Transverse colon (tissue), 4 donors: ENCODE measurements around the gene PRKCG. TPM values are rescaled to one million over a fixed set of nuclear protein-coding genes. Genes with fewer than 3 reads are reported as not detected.
"Not testable (repeated sequence)": the region's sequence is repeated elsewhere in the genome, so short reads cannot be mapped to it uniquely, and the experiment has no call there.

Experiments
- DNase-seq: peaks from one replicate; pipeline ENCODE4 v3.0.0-alpha.2; 2019
- H3K27ac ChIP-seq, 4 donors: fragments of 200-600 bp; sonication (generic); 2 replicates each; pipeline ENCODE4 v1.5.1; 2016 to 2018; ENCODE audit warnings: inconsistent platforms in 4 of 4
- H3K27me3 ChIP-seq: fragments of 200-600 bp; sonication (generic); 2 replicates; pipeline ENCODE4 v1.5.1; 2017; ENCODE audit warnings: inconsistent platforms
- H3K36me3 ChIP-seq, 4 donors: fragments of 200-600 bp; sonication (generic); 2 replicates each; pipeline ENCODE4 v1.5.1; 2017 to 2019; ENCODE audit warnings: inconsistent platforms in 4 of 4
- H3K4me1 ChIP-seq, 4 donors: fragments of 200-600 bp; sonication (generic); 2 replicates each; pipeline ENCODE4 v1.5.1; 2017 to 2020; ENCODE audit warnings: inconsistent platforms in 4 of 4
- H3K4me3 ChIP-seq, 4 donors: fragments of 200-600 bp; sonication (generic); 1 replicate in 1 of 4; 2 replicates in 3 of 4; pipeline versions ENCODE4 v1.5.1 to v1.6.1; 2017 to 2019; ENCODE audit warnings: inconsistent platforms in 4 of 4
- H3K9me3 ChIP-seq, 2 donors: fragments of 200-600 bp; sonication (generic); 2 replicates each; pipeline ENCODE4 v1.5.1; 2017 to 2019; ENCODE audit warnings: inconsistent platforms in 2 of 2
- CTCF ChIP-seq, 5 experiments: fragments of 200-600 bp in 3 of 5; fragments of 450-650 bp in 2 of 5; sonication (generic) in 3 of 5; IDR thresholded peaks; 1 replicate in 2 of 5; 2 replicates in 3 of 5; pipeline ENCODE4 v1.5.1; 2016 to 2017; ENCODE audit warnings: antibody characterized with exemption in 5 of 5, inconsistent platforms in 3 of 5, mild to moderate bottlenecking in 2 of 5, moderate library complexity in 1 of 5
- EP300 ChIP-seq: sonication (generic); formaldehyde crosslinking; IDR thresholded peaks from one replicate; pipeline ENCODE4 v1.6.1; 2017; ENCODE audit warnings: antibody characterized with exemption, low read depth
- POLR2A ChIP-seq: fragments of 450-650 bp; IDR thresholded peaks from one replicate; pipeline ENCODE4 v1.6.1; 2016; ENCODE audit warnings: antibody characterized with exemption, mild to moderate bottlenecking, moderate library complexity
- POLR2AphosphoS5 ChIP-seq, 3 donors: sonication (generic); formaldehyde crosslinking; IDR thresholded peaks; one replicate each; pipeline ENCODE4 v1.6.1; 2016; ENCODE audit warnings: antibody characterized with exemption in 3 of 3
- WGBS, 2 donors: methylation state at CpG; one replicate each; pipeline ENCODE4 v1.1.5; 2018; ENCODE audit warnings: low coverage in 1 of 2; 5-methylcytosine and 5-hydroxymethylcytosine counted together
- in situ Hi-C, 4 donors: fragments of 200-750 bp; cut with MboI; loops; one replicate each; pipeline versions ENCODE4 v1.15.0 to v1.15.1; 2017; ENCODE audit warnings: low sequenced_read_pairs in 3 of 4, low pct_ligation_motif_present in 1 of 4, low pct_unique_long_range_greater_than_20kb in 1 of 4
- intact Hi-C: fragments of 100-400 bp; cut with DNase I; formaldehyde crosslinking; loops from one replicate; pipeline ENCODE4 v1.15.1; 2023; ENCODE audit warnings: low total_unique reads
- total RNA-seq, 4 donors: library from RNA; depleted of rRNA; stranded (reverse); fragments of >200 nt; gene quantifications; one replicate each; pipeline ENCODE4 v1.1.0, GENCODE V29; 2016

Gene PRKCG
- total RNA-seq, 4 donors from 2014 or later, result 0.32 TPM; not detected in 3

GRCh38 chr19:53868091-53868891 is 13.7 kb upstream of the PRKCG start:
- peak; percentile 69 for DNase-seq
- peaks cover 0 to under 1% (median 0%) of the 10 kb centered on the region in 4 donors for H3K36me3 ChIP-seq
- peak overlapping the region; percentile 90 to 98 (median 97) for H3K27ac ChIP-seq
- H3K4me3 ChIP-seq, result peak overlapping the region; percentile 58 to 81 (median 72)
- no peaks in the 10 kb centered on the region for H3K27me3 ChIP-seq
- in situ Hi-C loops, result no loop called here
- H3K4me1 ChIP-seq, result peaks cover 32 to 73% (median 66%) of the 10 kb centered on the region in 4 donors
- H3K9me3 ChIP-seq, result no peaks in the 10 kb centered on the region
- TF ChIP-seq POLR2AphosphoS5 (IDR thresholded peaks at IDR 0.05), result peak in 1 of 3 donors; percentile 9
- TF ChIP-seq CTCF (IDR thresholded peaks at IDR 0.05), result no peak
- intact Hi-C loops, result no loop called here
- 1 to 2% methylated on average over 9 to 33 of the region's 37 CpGs for WGBS, 2 donors

GRCh38 chr19:53868892-53869804 is 12.8 kb upstream of the PRKCG start:
- Histone ChIP-seq H3K36me3 (peaks cover 0 to 9% (median 3%) of the 10 kb centered on the region in 4 donors), H3K27me3 (no peaks in the 10 kb centered on the region), H3K27ac (peak overlapping the region; percentile 90 to 98 (median 97)), H3K4me1 (peaks cover 35 to 73% (median 63%) of the 10 kb centered on the region in 4 donors), H3K4me3 (peak overlapping the region; percentile 58 to 81 (median 72)), H3K9me3 (no peaks in the 10 kb centered on the region)
- TF ChIP-seq CTCF (IDR thresholded peaks at IDR 0.05) (peak; percentile 34 to 83 (median 42)), EP300 (no peak), POLR2A (peak; percentile 55), POLR2AphosphoS5 (IDR thresholded peaks at IDR 0.05) (peak; percentile 59 to 81 (median 65))
- in situ Hi-C loops (no loop called here), intact Hi-C loops (no loop called here)
- WGBS, 2 donors, result 0% methylated on average over 59 of the region's 75 CpGs; no CpG with 5 or more reads in 1 of the 2 donors
- DNase-seq, result peak; percentile 93

GRCh38 chr19:53869805-53870484 is 12.1 kb upstream of the PRKCG start:
- intact Hi-C loops, in situ Hi-C loops, H3K27me3 ChIP-seq, H3K9me3 ChIP-seq, DNase-seq: not testable (repeated sequence)
- WGBS, 2 donors, result 3% methylated on average over 9 of the region's 24 CpGs; no CpG with 5 or more reads in 1 of the 2 donors
- H3K27ac ChIP-seq, result peak overlapping the region; percentile 90 to 98 (median 97)
- peak overlapping the region; percentile 58 to 81 (median 72) for H3K4me3 ChIP-seq
- peaks cover 0 to 13% (median 5%) of the 10 kb centered on the region in 4 donors for H3K36me3 ChIP-seq
- peaks cover 36 to 77% (median 57%) of the 10 kb centered on the region in 4 donors for H3K4me1 ChIP-seq

GRCh38 chr19:53870485-53870844 is 11.5 kb upstream of the PRKCG start:
- WGBS, 2 donors, result 5 to 20% methylated on average over 1 to 5 of the region's 5 CpGs
- in situ Hi-C loops, result no loop called here

More at GRCh38 chr19:53870485-53870844, 11.5 kb upstream of the PRKCG start:
- Histone ChIP-seq H3K27me3 (no peaks in the 10 kb centered on the region), H3K27ac (peak overlapping the region; percentile 90 to 98 (median 97)), H3K4me1 (peaks cover 36 to 77% (median 56%) of the 10 kb centered on the region in 4 donors), H3K4me3 (peak overlapping the region; percentile 3 to 81 (median 64)), H3K36me3 (peaks cover 0 to 13% (median 5%) of the 10 kb centered on the region in 4 donors), H3K9me3 (no peaks in the 10 kb centered on the region)
- TF ChIP-seq POLR2AphosphoS5 (IDR thresholded peaks at IDR 0.05) (peak; percentile 21 to 77 (median 63)), POLR2A (peak; percentile 62), EP300 (no peak), CTCF (IDR thresholded peaks at IDR 0.05) (no peak)
- intact Hi-C loops, result no loop called here
- peak; percentile 76 for DNase-seq
